Neutrophil (primary cell): ENCODE data around the gene RRP36.
"Not testable (repeated sequence)": the region's sequence is repeated elsewhere in the genome, so short reads cannot be mapped to it uniquely, and the experiment has no call there.

Experiments used
- H3K27ac ChIP-seq: fragments of 200-600 bp; sonication (generic); 2 replicates; pipeline ENCODE4 v1.5.1; 2016; ENCODE audit warnings: mild to moderate bottlenecking, moderate library complexity
- H3K27me3 ChIP-seq: fragments of 200-600 bp; sonication (generic); 2 replicates; pipeline ENCODE4 v1.6.0; 2016; ENCODE audit warnings: mild to moderate bottlenecking
- H3K36me3 ChIP-seq: fragments of 200-600 bp; sonication (generic); 2 replicates; pipeline ENCODE4 v1.5.1; 2017
- H3K4me1 ChIP-seq, 2 experiments: fragments of 200-600 bp in 1 of 2; sonication (generic) in 1 of 2; 1 replicate in 1 of 2; 2 replicates in 1 of 2; pipeline versions ENCODE4 v1.5.1 to v1.6.1; 2013 to 2016; ENCODE audit warnings: low read depth in 1 of 2, low read length in 1 of 2, mild to moderate bottlenecking in 1 of 2, moderate library complexity in 1 of 2; ENCODE audit not compliant: control insufficient read depth in 1 of 2, insufficient read depth in 1 of 2
- H3K4me3 ChIP-seq, 2 experiments: fragments of 200-600 bp in 1 of 2; sonication (generic) in 1 of 2; 1 replicate in 1 of 2; 2 replicates in 1 of 2; pipeline ENCODE4 v1.5.1; 2013 to 2016; ENCODE audit warnings: low read depth in 1 of 2, low read length in 1 of 2, mild to moderate bottlenecking in 1 of 2, moderate library complexity in 1 of 2
- H3K9me3 ChIP-seq: fragments of 200-600 bp; sonication (generic); 2 replicates; pipeline ENCODE4 v1.5.1; 2016
- TF ChIP-seq, protein P1 (sequence below): fragments of 200-600 bp; sonication (generic); IDR thresholded peaks from 2 replicates; pipeline ENCODE4 v1.5.1; 2016; ENCODE audit warnings: antibody characterized with exemption

Gene RRP36

DNA sequence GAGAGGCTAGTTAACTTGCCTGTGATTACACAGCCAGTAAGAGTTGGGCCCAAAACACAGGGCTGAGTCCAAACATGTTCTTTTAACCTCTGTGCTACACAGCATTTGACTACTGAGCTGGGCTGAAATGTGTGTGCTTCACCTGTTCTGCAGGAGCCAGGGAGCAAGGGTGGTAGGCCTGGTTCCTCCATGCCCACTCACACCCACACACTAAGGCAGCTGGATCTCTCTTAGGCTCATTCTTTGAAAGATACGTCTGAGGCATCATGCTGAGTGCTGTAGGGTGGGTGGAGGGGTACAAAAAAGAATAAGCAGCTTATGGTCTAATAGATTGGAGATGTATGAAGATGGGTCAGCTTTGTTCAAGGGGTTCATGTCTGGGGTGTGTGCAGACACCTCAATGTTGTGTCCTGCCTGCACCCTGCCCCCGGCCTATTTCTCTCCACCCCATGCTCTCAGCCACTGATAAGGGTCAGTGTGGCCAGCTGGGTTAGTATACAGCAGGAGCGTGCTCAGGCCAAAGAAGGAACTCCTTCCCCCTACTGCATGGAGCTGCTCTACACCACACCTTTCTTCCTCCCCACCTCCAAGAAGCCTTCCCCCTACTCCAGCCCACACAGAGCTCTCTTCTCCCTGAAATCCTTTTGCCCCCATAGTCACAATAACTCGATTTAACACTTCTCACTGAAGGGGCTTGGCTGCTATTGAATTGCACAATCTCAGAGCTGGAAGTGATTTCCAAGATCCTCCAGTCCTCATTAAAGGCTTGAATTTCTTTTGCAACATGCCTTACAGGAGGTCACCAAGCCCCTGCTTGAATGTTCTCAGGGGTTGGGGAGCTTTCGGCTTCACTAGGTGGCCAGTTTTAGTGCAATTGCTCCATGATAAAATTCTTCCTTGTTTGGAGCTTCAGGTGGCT lies 33.6 kb upstream of the RRP36 start:
- Histone ChIP-seq H3K36me3 (peaks cover 28% of the 10 kb centered on the region), H3K4me1 (peaks cover 21 to 25% of the 10 kb centered on the region in 2 experiments), H3K9me3 (no peaks in the 10 kb centered on the region), H3K27ac (no peak overlapping the region), H3K27me3 (no peaks in the 10 kb centered on the region), H3K4me3 (no peak overlapping the region)
- TF ChIP-seq, protein P1, sequence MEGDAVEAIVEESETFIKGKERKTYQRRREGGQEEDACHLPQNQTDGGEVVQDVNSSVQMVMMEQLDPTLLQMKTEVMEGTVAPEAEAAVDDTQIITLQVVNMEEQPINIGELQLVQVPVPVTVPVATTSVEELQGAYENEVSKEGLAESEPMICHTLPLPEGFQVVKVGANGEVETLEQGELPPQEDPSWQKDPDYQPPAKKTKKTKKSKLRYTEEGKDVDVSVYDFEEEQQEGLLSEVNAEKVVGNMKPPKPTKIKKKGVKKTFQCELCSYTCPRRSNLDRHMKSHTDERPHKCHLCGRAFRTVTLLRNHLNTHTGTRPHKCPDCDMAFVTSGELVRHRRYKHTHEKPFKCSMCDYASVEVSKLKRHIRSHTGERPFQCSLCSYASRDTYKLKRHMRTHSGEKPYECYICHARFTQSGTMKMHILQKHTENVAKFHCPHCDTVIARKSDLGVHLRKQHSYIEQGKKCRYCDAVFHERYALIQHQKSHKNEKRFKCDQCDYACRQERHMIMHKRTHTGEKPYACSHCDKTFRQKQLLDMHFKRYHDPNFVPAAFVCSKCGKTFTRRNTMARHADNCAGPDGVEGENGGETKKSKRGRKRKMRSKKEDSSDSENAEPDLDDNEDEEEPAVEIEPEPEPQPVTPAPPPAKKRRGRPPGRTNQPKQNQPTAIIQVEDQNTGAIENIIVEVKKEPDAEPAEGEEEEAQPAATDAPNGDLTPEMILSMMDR = no peak

DNA sequence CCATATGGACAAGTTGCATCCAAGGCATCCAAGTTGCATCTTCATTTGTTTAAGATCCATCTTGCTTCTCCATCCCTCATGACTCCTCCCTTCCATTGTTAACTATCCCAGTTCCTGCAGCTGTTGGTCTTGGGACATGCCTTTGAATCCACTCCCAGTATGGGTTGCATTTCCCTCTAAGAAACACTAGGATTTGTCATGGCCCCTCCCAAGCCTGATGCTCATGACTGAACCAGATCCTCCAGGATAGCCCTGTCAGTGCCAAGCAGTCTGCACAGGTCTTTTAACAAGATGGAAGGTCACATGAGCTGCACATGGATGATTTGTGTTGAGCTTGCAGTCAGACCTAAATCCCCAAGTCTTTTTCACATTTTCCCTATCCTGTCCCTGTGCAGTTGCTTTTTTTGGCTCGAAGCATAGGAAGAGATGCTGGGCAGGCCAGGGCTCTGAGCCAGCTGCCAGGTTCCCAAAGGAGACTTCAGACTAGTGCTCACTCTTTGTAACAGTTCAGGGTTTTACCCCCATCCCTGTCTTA lies 32.9 kb upstream of the RRP36 start:
- TF ChIP-seq, protein P1 = no peak
- H3K9me3 ChIP-seq = no peaks in the 10 kb centered on the region
- H3K4me3 ChIP-seq = no peak overlapping the region
- peaks cover 20 to 22% of the 10 kb centered on the region in 2 experiments for H3K4me1 ChIP-seq
- H3K36me3 ChIP-seq = peaks cover 28% of the 10 kb centered on the region
- no peak overlapping the region for H3K27ac ChIP-seq
- H3K27me3 ChIP-seq = no peaks in the 10 kb centered on the region

DNA sequence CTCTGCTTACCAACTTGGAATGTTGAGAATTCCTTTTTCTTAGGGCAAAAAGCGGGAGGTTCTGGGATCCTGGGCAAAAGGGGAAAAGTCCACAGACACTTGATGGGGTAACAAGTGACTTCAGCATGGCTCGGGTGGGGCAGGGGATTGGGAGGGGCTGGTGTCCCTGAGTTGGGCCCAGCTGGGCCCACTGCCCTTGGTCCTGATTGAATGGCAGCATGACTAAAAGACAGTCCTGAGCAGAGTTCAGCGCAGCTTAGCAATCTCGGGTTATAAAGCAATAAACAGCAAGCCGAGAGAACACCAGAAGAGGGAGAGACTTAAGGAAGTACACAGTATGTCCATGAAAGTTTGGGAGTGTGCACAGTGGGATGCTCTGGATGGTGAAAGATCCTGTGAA lies 31.5 kb upstream of the RRP36 start:
- H3K36me3 ChIP-seq = peaks cover 28% of the 10 kb centered on the region
- no peak overlapping the region for H3K4me3 ChIP-seq
- TF ChIP-seq, protein P1 = no peak
- H3K4me1 ChIP-seq = peaks cover 13 to 14% of the 10 kb centered on the region in 2 experiments
- no peaks in the 10 kb centered on the region for H3K9me3 ChIP-seq
- no peak overlapping the region for H3K27ac ChIP-seq
- H3K27me3 ChIP-seq = no peaks in the 10 kb centered on the region

DNA sequence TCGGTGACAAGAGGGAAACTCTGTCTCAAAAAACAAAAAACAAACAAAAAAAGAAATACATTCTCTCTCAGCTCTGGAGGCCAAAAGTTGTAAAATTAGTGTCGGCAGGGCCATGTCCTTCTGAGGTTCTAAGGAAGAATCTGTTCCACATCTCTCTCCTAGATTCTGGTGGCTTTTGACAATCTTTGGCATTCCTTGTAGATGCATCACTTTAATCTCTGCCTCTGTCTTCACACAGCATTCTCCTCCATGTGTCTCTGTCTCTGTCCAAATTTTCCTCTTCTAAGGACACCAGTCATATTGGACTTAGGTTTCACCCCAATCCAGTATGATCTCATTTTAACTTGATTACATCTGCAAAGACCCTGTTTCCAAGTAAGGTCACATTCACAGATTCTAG lies 28.0 kb upstream of the RRP36 start:
- H3K4me1 ChIP-seq = no peaks in the 10 kb centered on the region
- no peaks in the 10 kb centered on the region for H3K27me3 ChIP-seq
- TF ChIP-seq, protein P1 = no peak
- no peak overlapping the region for H3K27ac ChIP-seq
- H3K9me3 ChIP-seq = no peaks in the 10 kb centered on the region
- no peak overlapping the region for H3K4me3 ChIP-seq
- H3K36me3 ChIP-seq = peaks cover 28% of the 10 kb centered on the region

DNA sequence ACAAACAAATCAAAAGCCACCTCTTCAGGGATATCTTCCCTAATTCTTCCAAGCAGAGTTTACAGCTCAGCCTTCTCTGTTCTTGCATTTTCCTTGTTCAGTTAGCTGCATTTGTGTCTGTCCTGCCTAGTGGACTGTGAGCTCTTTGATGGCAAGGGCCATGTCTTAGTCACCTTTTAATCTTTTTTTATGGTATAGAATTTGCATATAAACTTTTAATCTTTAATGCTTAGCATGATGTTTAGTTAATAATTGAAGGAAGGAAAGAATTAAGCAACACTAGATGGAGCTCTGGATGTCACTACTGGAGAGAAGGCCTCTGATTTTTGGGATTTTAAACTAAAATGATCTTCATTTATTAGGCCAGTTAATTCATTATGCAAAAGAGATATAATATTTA lies 24.9 kb upstream of the RRP36 start:
- Histone ChIP-seq H3K27me3 (no peaks in the 10 kb centered on the region), H3K27ac (no peak overlapping the region), H3K4me1 (no peaks in the 10 kb centered on the region), H3K4me3 (no peak overlapping the region), H3K9me3 (no peaks in the 10 kb centered on the region), H3K36me3 (peaks cover 9% of the 10 kb centered on the region)
- TF ChIP-seq, protein P1 = no peak

DNA sequence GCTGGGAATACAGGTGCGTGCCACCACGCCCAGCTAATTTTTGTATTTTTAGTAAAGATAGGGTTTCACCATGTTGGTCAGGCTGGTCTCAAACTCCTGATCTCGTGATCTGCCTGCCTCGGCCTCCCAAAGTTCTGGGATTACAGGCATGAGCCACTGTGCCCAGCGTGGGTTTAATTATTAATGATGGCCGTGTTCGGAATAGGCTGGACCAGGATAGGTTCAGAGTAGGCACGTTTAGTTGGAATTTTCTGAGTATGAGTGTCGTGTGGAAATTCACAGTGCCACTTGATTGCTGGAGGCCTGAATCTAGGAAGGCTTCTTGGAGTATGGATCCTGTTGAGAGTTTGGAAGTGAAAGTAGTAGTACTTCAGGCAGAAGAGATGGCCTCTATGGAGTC lies 23.2 kb upstream of the RRP36 start:
- H3K36me3 ChIP-seq, H3K9me3 ChIP-seq, H3K4me1 ChIP-seq, H3K4me3 ChIP-seq, H3K27me3 ChIP-seq, H3K27ac ChIP-seq: not testable (repeated sequence)
